Subcutaneous adipose tissue (tissue), 4 donors: ENCODE measurements around the gene PRMT2. TPM values are rescaled to one million over a fixed set of nuclear protein-coding genes. Genes with fewer than 3 reads are reported as not detected.

ENCODE experiments used
- total RNA-seq, 4 donors: library from RNA; depleted of rRNA; stranded (reverse); fragments of >200 nt; gene quantifications; one replicate each; pipeline ENCODE4 v1.1.0, GENCODE V29; 2016
- TF ChIP-seq, protein P1 (sequence below): fragments of 450-650 bp; IDR thresholded peaks from one replicate; pipeline ENCODE4 v1.5.1; 2016; ENCODE audit warnings: low read depth, mild to moderate bottlenecking, control low read depth, antibody characterized with exemption, moderate library complexity

PRMT2 gene
- total RNA-seq, 4 donors from 2014 or later = 68.0 to 136 (median 96.6) TPM

DNA sequence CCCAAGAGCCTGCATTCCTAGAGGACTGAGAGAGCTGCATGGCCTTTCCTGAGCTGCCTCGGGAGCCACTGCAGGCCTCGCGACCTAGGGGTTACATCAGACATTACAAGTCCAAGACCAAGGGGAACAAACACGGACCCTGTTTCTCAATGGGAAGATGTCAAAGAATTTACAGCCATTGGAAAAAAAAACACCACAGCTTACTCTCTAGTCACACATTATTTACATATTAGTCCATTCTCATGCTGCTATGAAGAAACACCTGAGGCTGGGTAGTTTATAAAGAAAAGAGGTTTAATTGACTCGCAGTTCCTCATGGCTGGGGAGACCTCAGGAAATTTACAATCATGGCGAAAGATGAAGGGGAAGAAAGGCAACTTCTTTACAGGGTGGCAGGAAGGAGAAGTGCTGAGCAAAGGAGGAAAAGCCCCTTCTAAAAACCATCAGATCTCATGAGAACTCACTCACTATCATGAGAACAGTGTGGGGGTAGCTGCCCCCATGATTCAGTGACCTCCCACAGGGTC lies 8.4 kb upstream of the PRMT2 start:
- TF ChIP-seq, protein P1, sequence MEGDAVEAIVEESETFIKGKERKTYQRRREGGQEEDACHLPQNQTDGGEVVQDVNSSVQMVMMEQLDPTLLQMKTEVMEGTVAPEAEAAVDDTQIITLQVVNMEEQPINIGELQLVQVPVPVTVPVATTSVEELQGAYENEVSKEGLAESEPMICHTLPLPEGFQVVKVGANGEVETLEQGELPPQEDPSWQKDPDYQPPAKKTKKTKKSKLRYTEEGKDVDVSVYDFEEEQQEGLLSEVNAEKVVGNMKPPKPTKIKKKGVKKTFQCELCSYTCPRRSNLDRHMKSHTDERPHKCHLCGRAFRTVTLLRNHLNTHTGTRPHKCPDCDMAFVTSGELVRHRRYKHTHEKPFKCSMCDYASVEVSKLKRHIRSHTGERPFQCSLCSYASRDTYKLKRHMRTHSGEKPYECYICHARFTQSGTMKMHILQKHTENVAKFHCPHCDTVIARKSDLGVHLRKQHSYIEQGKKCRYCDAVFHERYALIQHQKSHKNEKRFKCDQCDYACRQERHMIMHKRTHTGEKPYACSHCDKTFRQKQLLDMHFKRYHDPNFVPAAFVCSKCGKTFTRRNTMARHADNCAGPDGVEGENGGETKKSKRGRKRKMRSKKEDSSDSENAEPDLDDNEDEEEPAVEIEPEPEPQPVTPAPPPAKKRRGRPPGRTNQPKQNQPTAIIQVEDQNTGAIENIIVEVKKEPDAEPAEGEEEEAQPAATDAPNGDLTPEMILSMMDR = no peak

DNA sequence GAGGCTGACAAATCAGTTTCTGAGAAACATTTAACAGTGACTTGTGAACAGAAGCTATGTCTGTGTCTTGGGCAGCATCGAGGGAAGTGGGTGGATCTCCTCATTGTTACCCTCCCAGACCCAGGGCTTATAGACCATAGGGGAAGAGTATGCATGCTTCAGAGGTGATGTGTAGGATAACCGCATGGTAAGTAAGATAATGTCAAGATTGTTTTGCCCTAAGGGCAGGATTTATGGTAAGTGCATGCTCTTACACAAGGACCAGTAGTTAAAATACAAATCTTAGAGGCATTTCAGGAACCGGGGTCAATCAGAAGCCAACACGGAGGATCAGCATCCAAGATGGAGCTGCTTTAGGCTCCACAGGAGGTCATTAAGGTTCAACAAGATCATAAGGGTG lies 7.7 kb upstream of the PRMT2 start:
- TF ChIP-seq, protein P1 = no peak

DNA sequence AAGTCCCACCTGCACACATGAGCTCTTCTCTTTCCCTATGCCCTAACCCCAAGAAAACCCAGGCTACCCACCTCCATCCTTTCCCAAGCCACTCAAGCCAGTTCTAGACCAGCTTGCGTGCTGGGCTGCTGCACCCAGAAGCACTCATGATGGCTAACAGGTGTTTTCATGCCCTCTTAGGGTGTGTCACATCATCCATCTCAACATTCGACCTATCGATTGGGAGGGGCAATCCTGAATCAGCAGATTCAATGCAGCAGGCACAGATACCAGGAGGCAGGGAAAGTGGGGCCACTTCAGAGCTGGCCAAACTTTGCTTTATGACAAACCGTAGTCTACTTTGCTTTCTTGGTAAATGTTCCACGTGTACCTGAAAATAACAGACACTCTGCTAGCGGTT lies 6.6 kb upstream of the PRMT2 start:
- TF ChIP-seq, protein P1 = no peak

DNA sequence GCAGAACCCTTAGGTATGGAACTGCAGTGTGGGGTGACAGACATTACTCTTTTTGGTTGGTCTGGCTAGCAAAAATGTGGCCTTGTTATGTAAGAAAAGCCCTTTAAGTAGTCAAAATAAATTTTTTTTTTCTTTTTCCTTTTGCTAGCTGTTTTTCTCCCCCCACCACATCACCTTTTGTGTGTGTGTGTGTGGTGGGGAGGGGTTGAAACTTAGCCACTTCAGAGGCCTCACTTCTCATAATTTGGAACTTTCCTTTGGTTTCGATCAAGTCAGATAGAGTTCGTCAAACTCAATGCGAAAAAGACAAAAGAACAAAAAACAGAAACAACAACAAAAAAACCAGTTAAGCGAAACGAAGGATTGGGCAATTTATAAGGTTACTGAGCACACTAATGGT lies 1.9 kb upstream of the PRMT2 start:
- TF ChIP-seq, protein P1 = no peak

DNA sequence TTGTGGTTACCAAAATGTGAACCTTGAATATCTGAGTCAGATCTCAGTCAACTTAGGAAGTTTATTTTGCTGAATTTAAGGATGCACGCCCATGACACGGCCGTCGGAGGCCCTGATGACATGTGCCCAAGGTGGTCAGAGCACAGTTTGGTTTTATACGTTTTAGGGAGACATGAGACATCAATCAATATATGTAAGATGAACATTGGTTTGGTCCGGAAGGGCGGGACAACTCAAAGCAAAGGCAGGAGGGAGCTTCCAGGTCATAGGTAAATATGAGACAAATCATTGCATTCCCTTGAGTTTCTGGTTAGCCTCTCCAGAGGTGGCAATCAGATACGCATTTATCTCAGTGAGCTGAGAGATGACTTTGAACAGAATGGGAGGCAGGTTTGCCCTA lies 1.0 kb upstream of the PRMT2 start:
- TF ChIP-seq, protein P1 = no peak

DNA sequence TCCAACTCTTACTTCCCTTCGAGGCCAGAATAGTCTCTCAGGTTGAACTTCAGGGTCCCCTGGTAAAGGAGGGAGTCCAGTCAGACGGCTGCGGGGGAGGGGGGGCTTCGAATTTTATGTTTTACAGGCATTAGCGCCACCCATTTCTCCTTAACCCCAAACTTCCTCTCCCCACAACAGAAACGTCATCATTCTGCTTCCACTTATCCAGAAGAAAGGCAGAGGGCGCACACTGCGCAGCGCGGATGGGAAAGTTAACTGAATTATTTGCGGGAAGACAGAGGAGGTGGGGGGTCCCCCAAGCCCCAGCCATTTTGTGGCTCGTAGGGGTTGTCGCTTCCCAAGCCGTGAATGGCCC lies 529 bp upstream of the PRMT2 start:
- TF ChIP-seq, protein P1 = no peak

DNA sequence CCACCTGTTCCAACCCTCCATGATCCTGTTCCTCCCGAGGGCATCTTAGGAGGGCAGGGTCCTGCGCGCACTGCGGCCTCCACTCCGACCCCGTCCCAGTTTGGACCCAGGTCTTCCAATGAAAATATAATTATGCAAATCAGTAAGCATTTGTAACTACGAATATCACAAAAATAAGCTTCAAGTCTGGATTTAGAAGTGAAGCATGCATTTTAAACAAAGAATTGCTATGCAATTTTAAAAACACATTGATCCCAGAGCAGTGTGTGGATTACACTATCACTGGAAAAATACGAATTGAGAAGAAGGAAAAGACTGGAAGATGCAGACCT lies 673 bp downstream of the PRMT2 start:
- TF ChIP-seq, protein P1 = no peak
